ENCODE measurements around the gene CFAP100.
A peak's percentile ranks its signal among the peaks of the same experiment; 100 is the strongest.

CFAP100 gene

DNA sequence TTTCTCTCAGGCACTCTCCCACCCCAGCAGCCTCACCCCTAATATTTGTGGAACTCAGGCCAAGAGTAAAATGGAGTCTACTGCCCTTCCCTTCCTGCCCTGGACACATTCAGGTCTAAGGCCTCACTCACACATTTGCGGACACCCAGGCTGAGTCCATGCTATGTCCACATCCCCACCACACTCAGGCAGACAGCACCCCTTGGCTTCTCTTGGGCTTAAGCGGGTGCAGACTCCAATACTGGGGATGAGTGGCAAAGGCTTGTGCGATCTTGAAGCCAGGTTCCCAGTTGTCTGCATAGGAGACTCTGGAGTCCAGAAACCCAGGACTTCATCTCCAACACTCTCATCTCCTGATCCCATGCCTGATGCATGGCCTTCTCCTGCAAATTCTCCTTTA lies 17.5 kb upstream of the CFAP100 start:
- DNase-seq, result no peak

DNA sequence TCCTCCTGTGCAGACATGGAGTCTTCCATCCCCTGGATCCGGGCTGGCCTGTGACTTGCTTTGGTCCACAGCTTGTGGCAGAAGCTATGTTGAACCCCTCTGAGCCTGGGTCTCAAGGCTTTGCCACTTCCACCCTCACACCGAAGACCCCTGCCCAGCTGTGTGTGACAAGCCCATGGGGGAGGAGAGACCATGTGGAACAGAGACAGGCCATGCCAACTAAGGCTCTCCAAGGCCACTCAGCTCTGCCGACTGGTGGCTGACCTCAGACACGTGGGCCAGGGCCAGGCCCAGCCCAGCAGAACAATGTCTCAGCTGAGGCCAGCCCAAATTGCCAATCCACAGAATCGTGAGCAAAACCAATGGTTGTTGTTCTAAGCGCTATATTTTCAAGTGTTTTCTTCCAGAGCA lies 16.4 kb upstream of the CFAP100 start:
- DNase-seq, result no peak

DNA sequence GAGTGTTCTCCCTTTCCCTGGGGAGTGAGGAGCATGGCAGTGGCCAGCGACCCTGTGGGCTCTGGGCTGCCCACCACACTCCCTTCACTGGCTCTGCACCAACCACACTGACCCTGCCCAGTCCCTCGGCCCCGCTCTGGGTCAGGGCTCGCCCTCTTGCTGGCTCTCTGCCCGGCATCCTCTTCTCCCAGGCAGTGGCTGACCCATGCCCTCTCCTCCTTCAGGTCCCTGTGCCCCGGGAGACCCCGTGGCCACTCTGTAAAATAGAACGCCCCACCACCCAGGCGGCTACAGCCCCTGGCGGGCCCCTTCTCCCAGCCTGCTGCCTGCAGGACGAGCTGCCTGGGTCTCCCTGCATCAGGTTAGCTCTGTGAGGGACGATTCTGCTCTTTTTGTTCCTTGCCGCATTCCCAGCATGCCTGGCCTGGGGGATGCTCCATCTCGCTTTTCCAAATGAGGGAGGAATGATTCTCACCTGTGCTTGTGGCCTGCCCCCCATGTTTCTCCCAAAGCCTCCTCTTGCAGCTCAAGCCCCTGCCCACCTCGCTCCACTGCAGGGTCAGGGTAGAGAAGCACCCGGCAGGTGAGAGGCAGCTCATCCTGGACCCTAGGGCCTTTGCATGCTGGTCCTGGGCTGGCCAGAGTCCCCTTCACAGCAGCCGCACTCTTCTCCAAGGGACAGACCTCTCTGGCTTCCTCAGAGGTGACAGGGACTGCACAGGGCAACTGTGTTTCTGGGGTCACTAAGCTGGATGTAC lies 14.5 kb upstream of the CFAP100 start:
- DNase-seq, result no peak

DNA sequence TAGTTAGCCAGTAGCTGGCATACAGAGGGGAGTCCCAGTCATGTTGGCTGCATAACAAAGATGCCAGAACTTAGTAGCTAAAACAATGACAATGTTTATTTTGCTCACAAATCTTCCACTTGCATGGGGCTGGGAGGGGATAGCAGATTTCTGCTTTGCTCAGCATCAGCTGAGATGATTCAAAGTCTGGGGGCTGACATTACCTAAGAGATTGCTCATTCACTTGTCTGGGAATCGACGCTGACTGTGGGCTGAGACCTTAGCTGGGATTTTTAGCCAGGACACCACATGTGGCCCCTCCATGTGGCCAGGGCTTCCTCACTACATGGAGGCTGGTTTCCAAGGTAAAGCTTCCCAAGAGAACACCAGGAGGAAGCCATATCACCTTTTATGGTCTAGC lies 12.7 kb upstream of the CFAP100 start:
- no peak for DNase-seq

DNA sequence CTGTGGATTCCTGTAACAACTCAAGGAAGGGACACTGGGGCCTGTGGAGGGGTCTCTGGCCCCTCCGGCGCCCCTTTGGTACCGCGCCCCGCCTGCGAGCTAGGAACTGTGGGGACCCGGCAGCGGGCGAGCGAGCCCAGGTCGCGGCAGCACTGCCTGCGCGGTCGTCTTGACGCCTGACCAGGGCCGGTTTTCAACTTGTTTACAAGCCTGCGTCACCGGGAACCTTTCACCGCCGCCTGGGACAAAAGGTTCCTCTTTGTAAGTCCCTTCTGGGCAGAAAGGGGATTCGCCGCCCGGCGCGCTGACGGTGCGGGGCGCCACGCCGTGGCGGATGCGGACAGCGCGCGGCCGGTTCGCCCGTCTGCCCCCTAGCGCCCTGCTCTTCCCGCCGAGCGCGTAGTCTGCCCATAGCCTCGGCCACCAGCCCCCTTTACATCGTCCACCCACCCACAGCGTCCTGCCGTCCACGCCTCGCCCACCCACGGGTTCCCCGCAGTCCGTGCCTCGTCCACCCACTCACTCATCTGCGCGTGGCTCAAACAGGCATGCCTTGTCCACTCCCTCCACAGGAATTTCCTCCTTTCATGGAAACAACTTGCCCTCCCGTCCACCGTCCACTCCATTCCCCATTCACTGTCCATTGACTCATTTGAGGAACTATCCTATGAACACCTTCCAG lies 5.5 kb upstream of the CFAP100 start:
- DNase-seq, result peak; percentile 67

DNA sequence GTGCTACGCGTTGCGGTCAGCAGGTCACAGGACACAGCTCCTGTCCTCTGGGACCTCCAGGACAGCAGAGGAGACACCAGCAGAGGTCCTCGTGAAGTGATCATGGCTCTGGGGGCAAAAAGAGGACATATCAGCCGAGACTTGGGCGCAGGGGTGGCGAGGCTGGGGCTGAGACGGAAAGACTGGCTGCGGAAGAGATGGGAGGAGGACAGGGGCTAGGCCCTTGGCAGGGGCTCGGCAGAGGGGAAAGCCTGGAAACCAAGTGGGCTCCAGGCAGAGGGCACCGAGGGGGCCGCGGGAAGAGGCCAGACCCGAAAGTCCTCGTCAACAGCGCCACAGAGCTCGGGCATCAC lies 4.9 kb upstream of the CFAP100 start:
- DNase-seq, result no peak

DNA sequence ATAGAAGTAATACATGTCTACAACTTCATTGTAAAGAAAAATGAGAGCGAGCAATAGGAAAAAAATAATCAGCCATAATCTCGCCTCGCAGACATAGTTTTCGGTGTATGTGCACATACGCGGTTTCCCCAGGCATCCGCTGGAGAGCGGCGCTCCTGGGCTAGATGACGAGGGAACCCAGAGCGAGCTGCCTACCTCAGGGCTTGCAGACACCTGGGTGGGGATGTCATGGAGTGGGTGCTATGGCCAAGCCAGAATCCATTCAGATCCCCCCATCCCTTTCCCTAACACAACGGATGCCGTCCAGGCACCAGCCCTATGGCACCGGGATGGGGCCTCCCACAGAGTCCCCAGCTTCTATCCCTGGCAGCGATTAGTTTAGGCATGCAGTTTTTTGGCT lies 4.5 kb upstream of the CFAP100 start:
- DNase-seq, result no peak

DNA sequence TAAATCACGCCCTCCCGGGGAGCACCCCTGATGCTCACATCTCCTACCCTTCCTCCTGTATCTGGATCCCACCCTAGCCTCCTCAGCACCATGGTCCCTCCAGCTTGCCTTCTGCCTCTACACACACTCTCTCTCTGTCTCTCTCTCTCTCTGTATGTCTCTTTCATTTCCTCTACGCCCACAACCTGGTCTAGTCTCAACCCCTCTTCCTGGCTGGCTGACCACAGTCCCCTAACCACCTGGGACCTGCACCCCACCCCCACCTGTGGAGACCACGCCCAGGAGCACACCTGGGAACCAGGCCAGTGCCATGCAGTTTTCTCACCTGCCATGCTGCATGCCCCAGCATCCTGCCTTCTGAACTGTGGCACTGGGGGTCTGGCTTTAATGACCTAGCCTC lies 4.0 kb upstream of the CFAP100 start:
- no peak for DNase-seq

DNA sequence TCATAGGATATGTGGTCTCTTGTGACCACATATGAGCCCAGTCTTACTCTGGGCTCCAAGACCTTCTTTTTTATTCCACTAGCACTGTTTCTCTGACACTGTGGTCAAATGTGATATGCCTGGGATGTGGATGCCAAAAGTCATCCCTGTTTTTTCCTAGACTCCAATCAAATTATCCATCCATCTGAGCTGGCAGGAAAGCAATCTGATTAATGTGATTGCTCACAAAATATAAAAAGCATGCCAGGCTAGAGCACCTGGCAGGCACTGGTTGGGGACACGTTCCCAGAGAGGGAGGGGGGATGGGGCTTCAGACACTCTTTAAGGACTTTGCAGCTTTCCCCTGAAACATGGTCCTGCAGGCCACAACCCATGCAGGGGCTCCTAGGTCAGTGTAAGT lies 3.1 kb upstream of the CFAP100 start:
- no peak for DNase-seq

DNA sequence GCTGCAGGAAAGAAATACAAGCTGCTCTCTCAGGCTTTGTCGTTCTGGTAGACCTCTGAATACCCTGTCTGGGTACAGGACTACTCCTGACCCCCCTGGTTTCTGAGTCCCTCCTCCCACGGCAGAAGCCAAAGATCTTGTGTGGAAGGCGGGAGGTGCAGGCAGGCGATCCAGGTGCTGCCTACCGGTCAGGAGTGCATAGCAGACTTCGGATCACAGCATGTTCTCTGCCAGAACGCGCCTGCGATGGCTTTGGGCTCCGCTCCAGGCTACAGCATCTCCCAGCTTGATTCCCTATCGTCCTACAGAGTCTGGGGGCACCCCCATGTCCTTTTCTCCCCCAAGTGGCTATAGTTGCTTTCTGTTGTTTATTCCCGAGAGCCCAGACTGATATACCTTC lies 2.5 kb upstream of the CFAP100 start:
- DNase-seq, result no peak

DNA sequence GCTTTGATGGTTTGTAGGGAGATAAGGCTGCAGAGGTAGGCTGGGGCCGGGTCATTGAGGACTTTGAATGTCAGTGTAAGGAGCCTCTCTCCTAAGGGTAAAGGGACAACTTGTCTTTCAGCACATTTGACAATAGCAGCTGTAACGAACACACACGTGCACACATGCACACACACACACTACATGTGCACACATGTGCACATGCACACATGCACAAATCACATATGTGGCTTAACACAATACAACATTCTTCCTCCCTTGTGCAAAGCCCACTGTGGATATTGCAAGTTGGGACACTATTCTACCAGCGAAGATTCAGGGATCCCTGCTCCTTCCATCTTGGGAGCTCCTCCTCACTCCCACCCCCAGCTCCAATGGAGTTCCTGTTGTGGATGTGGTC lies 1.1 kb upstream of the CFAP100 start:
- DNase-seq, result no peak

DNA sequence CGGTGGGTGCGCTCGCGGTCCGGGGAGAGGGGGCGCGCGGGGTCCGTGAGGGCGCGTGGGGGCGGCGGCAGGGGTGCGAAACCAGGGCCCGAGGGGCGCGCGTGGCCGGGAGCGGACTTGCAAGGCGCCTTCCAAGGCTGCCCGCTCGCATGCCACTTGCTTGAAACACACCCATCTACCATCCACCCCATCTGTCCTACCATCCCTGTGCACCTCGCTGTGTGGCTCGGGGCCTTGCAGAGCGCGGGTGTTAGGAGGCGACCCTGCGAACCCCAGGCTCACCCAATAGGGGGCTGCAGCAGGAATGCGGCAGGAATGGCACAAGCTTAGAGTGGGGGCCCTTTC lies 240 bp downstream of the CFAP100 start:
- no peak for DNase-seq

DNA sequence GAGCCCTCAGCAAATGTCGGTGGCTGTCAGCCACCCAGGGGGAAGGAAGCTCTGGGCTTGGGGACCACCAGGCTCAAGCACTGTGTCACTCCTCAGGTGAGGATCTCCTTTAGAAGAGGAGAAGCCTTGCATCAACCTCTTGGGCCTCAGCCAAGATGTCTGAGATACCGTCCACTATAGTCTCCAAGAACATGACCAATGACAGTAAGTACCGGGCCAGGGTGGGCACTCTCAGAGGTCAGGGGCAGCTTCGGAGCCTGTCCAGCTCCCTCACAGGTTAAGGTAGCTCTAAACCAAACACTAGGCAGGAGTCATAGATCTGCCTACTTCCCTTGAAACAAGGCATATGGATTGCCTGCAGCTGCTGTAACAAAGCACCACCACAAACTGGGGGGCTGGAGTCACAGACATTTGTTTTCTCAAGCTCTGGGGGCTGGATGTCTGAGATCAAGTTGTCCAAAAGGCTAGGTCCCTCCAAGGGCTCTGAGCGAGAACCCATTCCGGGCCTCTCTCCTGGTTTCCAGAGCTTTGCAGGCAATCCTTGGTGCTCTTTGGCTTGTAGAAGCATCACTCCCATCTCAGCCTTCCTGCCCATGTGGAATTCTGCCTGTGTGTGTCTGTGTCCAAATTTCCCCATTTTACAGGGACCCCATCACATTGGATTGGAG lies 1.3 kb downstream of the CFAP100 start:
- no peak for DNase-seq

DNA sequence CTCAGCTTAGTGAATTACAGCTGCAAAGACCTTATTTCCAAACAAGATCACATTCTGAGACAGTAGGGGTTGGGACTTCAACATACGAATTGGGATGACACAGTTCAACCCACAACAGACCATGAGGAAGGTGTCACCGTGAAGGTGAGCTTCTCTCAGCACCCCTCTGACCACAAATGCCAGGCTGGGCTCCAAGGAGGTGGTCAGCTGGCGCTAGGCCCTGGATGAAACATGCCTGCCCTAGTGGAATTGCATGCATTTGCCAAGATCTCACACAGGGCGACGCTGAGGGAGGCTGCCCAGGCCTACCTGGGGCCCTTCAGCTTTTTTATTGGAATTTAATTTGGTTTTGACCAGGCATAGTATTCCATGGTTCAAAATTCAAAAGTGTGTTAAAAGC lies 1.8 kb downstream of the CFAP100 start:
- DNase-seq, result no peak

DNA sequence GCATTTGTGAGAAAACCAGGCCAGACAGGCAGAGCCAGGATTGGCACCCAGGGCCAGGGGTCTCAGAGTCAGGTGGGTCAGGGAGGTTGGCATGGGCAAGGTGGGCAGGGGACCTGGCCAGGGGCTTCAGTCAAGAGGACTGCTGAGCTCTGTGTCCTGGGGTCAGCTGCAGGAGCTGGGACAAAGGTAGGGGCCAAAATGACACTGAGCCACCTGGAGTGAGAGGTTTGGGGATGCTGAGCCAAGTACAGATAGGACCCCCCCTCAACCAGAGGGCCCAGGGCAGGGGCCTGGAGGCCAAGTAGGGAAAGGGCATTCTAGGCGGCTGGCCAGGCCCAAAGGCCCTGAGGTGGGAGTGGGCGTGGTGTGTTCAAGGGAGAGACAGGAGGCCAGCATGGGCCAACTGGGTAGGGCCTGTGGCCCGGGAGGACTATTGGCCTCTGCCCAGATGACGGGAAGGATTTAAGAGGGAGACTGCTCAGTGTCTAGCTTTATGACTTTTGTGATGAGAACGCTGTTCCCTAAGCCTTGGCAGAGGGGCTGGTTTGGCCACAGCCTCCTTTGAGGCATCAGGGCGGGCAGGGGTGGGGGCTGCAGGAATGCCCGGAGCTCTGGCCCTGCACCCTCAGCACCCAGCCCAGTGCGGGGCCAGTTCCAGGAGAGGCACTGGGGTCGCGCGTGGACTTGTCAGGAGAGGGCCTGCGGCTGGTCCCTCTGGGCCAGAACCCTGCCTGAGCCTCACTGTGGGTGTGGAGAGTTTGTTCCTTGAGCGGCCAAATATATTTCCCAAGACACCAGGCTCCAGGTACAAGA lies 3.1 kb downstream of the CFAP100 start:
- no peak for DNase-seq

DNA sequence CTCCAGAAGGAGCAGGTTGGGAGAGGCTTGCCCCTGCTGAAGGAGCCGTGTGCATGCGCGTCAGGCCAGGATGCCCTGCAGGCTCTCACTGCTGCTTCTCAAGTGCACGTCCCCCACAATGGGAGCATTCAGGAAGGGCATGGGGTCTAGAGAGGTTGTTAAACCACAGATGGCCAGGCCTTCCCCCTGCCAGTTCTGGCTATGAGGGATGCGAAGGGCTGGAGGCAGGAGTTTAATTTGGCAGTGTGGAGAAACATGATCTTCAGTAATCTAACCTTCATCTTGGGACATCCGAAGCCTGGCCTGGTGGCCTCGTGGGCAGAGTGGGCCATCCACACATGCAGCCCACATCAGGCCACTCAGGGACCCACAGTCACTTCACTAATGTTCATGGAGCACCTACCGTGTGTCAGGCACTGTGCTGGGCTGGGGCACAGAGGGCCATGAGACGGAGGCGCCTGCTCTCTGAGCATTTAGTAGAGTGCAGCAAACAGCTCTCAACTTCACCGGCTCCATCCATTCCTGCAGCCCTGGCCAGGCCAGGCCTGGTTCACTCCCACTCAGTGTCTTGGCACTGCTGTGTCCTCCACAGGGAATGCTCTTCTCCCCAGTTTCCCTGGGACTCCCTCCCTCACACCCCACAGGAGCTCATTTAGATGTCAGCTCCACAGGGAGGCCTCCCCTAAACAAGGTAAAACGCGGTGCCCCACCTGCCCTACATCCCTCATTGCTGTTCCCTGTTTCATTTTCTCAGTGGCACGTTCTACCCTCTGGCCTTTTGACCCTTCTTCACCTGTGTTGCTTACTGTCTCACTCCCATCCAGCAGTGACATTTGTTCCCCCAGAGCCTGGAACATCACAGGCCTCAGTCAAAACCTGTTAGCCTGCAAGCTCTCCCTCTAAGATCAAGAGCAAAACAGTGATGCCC lies 4.0 kb downstream of the CFAP100 start:
- no peak for DNase-seq

DNA sequence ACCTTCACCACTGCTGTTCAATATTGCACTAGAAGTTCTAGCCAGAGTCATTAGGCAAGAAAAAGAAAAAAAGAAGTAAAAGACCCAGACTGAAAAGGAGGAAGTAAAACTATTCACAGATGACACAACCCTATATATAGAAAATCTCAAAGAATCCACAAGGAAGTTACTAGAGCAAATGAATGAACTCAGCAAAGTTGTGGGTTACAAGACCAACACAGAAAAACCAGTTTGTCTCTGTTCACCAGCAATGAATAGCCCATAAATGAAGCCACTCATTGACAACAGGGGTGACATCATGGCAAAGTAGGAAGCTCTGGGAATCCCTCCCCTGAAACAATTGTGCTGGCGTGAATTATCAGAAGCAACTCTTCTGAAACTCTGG lies 4.6 kb downstream of the CFAP100 start:
- no peak for DNase-seq

DNA sequence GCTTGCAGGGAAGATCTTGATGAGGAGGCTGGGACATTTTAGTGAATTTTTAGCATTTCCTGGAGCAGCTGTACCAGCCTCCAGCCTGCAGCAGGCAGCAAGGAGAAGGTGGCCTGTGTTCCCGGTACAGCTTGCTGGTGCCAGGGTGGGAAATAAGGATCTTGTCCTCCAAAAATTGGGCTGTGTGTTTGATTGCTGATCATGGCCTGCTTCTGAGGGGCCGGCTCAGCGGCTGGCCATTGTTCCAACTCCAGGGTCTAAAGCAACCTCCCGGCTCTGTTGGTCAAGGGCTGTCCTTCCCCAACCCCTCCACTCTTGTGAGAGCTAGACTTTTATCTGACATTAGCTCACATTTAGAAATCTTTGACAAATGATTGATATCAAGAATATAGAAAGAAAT lies 5.0 kb downstream of the CFAP100 start:
- DNase-seq, result no peak

DNA sequence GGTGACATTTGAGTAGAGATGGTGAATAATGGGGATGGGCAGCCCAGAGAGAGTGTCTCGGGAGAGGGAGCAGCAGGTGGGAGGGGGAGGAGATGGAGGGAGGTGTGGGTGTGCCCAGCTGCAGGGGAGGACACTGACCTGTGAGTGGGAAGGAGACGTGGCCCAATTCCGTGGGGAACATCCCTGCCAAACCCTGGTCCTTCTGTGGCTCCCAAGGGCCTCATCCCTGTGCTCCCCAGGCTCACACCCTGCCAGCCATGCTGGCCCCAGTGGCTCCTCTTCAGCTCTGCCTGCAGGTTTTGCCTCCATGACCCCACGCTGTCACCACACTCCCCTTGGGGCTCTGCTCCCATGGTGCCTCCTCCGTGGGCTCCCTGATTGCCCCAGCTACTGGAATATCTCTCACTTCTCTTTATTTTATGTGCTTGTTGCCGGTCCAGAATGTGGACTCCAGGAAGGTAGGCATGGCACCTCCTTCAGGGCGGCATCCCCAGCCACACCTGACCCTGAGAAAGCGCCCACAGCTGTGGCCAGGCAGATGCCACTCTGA lies 7.0 kb downstream of the CFAP100 start:
- DNase-seq, result no peak

DNA sequence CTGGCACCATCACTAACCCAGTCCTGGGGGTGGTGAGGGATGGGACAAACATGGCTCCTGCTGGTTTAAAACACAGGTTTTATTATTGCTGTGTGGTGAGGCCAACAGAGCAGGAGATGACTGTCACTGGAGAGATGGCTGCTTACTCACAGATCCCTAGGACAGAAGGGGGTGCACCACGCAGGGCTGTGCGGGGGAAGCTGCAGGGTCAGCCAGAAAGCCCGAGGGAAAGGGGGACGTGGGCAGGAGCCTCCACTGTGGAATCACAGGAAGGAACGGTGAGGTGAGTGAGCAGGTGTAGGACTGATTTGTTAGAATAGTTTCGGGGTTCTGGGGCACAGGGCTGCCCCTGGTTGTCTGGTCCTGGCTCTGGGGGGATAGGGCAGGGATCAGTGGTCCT lies 7.5 kb downstream of the CFAP100 start:
- DNase-seq, result no peak

DNA sequence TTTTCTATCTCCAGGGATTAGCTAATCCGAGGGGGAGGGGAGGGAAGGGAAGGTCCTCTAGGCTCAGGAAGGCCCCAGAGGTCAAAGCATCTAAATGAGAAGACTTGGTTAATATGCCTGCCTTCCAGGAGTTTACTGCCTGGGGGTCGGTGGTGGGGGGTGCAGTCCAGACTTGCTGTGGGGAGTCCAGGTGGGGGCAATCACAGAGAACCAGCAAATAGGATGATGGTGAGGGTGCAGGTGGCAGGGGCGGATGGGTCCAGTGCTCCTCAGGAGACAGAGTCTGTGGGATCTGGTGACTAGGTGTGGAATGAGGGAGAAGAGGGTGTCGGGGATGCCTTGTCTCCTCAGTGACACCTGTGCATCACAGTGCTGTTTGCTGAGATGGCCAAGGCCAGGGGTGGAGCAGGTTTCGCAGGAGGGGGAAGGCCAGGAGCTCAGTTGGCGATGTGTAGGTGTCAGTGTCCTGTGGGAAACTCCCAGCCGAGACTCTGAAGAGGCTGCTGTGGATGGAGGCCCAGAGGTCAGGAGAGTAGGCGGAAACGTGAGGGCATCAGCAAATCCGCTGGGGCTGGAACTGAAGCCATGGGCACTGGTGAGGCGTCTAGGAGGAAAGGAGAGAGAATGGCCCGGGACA lies 8.1 kb downstream of the CFAP100 start:
- no peak for DNase-seq
